ENCODE results near the gene SNAPC4. TPM values are rescaled to one million over a fixed set of nuclear protein-coding genes. Genes with fewer than 3 reads are reported as not detected.
A peak's percentile ranks its signal among the peaks of the same experiment; 100 is the strongest.

Gene SNAPC4
- total RNA-seq, 1 donor: 8.1 TPM

- DNase-seq (ENCODE audit: low read depth in 2 of 3, low spot score in 2 of 3): no peak
Measured at GRCh38 chr9:136374183-136374575, 25.8 kb downstream of the SNAPC4 start.

GRCh38 chr9:136373300-136374182, 26.4 kb downstream of the SNAPC4 start, which contains the start of gene CARD9:
Gene CARD9 (minus strand): TSS chr9:136373669. CDS start chr9:136372078, 1,591 bp downstream.
- DNase-seq (ENCODE audit: low read depth in 2 of 3, low spot score in 2 of 3): no peak

GRCh38 chr9:136372561-136373299, 27.2 kb downstream of the SNAPC4 start:
- DNase-seq (ENCODE audit: low read depth in 2 of 3, low spot score in 2 of 3): peak in 2 of 3 donors; percentile 64 to 66

GRCh38 chr9:136372006-136372405, 28.0 kb downstream of the SNAPC4 start:
- no peak for DNase-seq (ENCODE audit: low read depth in 2 of 3, low spot score in 2 of 3)

- no peak for DNase-seq (ENCODE audit: low read depth in 2 of 3, low spot score in 2 of 3)
Measured at GRCh38 chr9:136371533-136371880, 28.5 kb downstream of the SNAPC4 start.

- no peak for DNase-seq (ENCODE audit: low read depth in 2 of 3, low spot score in 2 of 3)
Measured at GRCh38 chr9:136370687-136371532, 29.1 kb downstream of the SNAPC4 start.

- no peak for DNase-seq (ENCODE audit: low read depth in 2 of 3, low spot score in 2 of 3)
Measured at GRCh38 chr9:136370037-136370436, 29.9 kb downstream of the SNAPC4 start.

- DNase-seq (ENCODE audit: low read depth in 2 of 3, low spot score in 2 of 3): no peak
Measured at GRCh38 chr9:136368190-136368589, 31.8 kb downstream of the SNAPC4 start.

GRCh38 chr9:136367296-136368145, 32.4 kb downstream of the SNAPC4 start:
- DNase-seq (ENCODE audit: low read depth in 2 of 3, low spot score in 2 of 3): no peak

GRCh38 chr9:136366826-136367225, 33.1 kb downstream of the SNAPC4 start:
- no peak for DNase-seq (ENCODE audit: low read depth in 2 of 3, low spot score in 2 of 3)

GRCh38 chr9:136365775-136366222, 34.2 kb downstream of the SNAPC4 start:
- DNase-seq (ENCODE audit: low read depth in 2 of 3, low spot score in 2 of 3): peak in 1 of 3 donors; percentile 39

GRCh38 chr9:136364942-136365774, 34.8 kb downstream of the SNAPC4 start:
- DNase-seq (ENCODE audit: low read depth in 2 of 3, low spot score in 2 of 3): no peak

GRCh38 chr9:136363949-136364748, 35.8 kb downstream of the SNAPC4 start:
- DNase-seq (ENCODE audit: low read depth in 2 of 3, low spot score in 2 of 3): no peak

- peak; percentile 86 to 94 (median 92) for DNase-seq (ENCODE audit: low read depth in 2 of 3, low spot score in 2 of 3)
Measured at GRCh38 chr9:136363106-136363948, 36.6 kb downstream of the SNAPC4 start, which contains the start of gene DNLZ. Gene DNLZ (minus strand): TSS chr9:136363744. CDS start chr9:136363714, 30 bp downstream.

- no peak for DNase-seq (ENCODE audit: low read depth in 2 of 3, low spot score in 2 of 3)
Measured at GRCh38 chr9:136362450-136362784, 37.6 kb downstream of the SNAPC4 start.

- no peak for DNase-seq (ENCODE audit: low read depth in 2 of 3, low spot score in 2 of 3)
Measured at GRCh38 chr9:136361754-136362449, 38.1 kb downstream of the SNAPC4 start.

Data from hematopoietic multipotent progenitor cell (in vitro differentiated cells).